SK-N-SH treated with all-trans-retinoic acid at 6 μM for 48 hours (cell line): Measurements from ENCODE around the gene WDR87.

Experiments used
- ATAC-seq: fragments of 200-7000 bp; cut with Tn5 transposase; 3 replicates; pipeline ENCODE4 v1.9.1; 2020; ENCODE audit warnings: mild to moderate bottlenecking, moderate library complexity
- ARNTL ChIP-seq: fragments of 450-650 bp; formaldehyde crosslinking; IDR thresholded peaks from 2 replicates; pipeline ENCODE4 v1.5.0; 2020; ENCODE audit warnings: low read depth, mild to moderate bottlenecking, moderate library complexity, borderline replicate concordance
- BACH2 ChIP-seq: fragments of 250-450 bp; sonication (Bioruptor Pico); IDR thresholded peaks from 2 replicates; pipeline ENCODE4 v1.9.0; 2021; ENCODE audit warnings: mild to moderate bottlenecking, borderline replicate concordance
- CSDC2 ChIP-seq: fragments of 250-450 bp; sonication (Bioruptor Pico); IDR thresholded peaks from 2 replicates; pipeline ENCODE4 v1.5.0; 2020; ENCODE audit warnings: mild to moderate bottlenecking, moderate library complexity
- CSRNP3 ChIP-seq: fragments of 250-450 bp; sonication (Bioruptor Pico); IDR thresholded peaks from 2 replicates; pipeline ENCODE4 v1.5.1; 2021; ENCODE audit warnings: mild to moderate bottlenecking, moderate library complexity
- ESRRG ChIP-seq: fragments of 250-450 bp; sonication (Bioruptor Pico); IDR thresholded peaks from 2 replicates; pipeline ENCODE4 v1.6.1; 2021; ENCODE audit warnings: mild to moderate bottlenecking
- GLIS3 ChIP-seq: fragments of 250-450 bp; sonication (Bioruptor Pico); IDR thresholded peaks from 2 replicates; pipeline ENCODE4 v1.5.0; 2020; ENCODE audit warnings: mild to moderate bottlenecking, moderate library complexity
- ISL1 ChIP-seq: fragments of 250-450 bp; sonication (Bioruptor Pico); IDR thresholded peaks from 2 replicates; pipeline ENCODE4 v2.1.2; 2022; ENCODE audit warnings: mild to moderate bottlenecking, moderate library complexity
- OSR1 ChIP-seq: fragments of 250-450 bp; sonication (Bioruptor Pico); IDR thresholded peaks from 2 replicates; pipeline ENCODE4 v1.8.0; 2022; ENCODE audit warnings: moderate library complexity, mild to moderate bottlenecking, inconsistent platforms
- POU6F1 ChIP-seq: fragments of 250-450 bp; sonication (Bioruptor Pico); IDR thresholded peaks from 2 replicates; pipeline ENCODE4 v1.8.0; 2021; ENCODE audit warnings: low read depth, mild to moderate bottlenecking, moderate library complexity, borderline replicate concordance
- PPARA ChIP-seq: fragments of 250-450 bp; sonication (Bioruptor Pico); IDR thresholded peaks from 2 replicates; pipeline ENCODE4 v1.5.0; 2020; ENCODE audit warnings: mild to moderate bottlenecking, borderline replicate concordance
- SNAI2 ChIP-seq: fragments of 250-450 bp; sonication (Bioruptor Pico); IDR thresholded peaks from 2 replicates; pipeline ENCODE4 v1.5.0; 2020; ENCODE audit warnings: mild to moderate bottlenecking, moderate library complexity
- TCF4 ChIP-seq: fragments of 250-450 bp; sonication (Bioruptor Pico); IDR thresholded peaks from 2 replicates; pipeline ENCODE4 v1.8.0; 2021; ENCODE audit warnings: mild to moderate bottlenecking, moderate library complexity, borderline replicate concordance
- TOX ChIP-seq: fragments of 250-450 bp; sonication (Bioruptor Pico); IDR thresholded peaks from 2 replicates; pipeline ENCODE4 v1.8.0; 2021; ENCODE audit warnings: mild to moderate bottlenecking, moderate library complexity, borderline replicate concordance
- ZC3H10 ChIP-seq: fragments of 250-450 bp; sonication (Bioruptor Pico); IDR thresholded peaks from 2 replicates; pipeline ENCODE4 v1.5.1; 2021; ENCODE audit warnings: mild to moderate bottlenecking, moderate library complexity
- ZFP3 ChIP-seq: fragments of 250-450 bp; sonication (Bioruptor Pico); IDR thresholded peaks from 2 replicates; pipeline ENCODE4 v1.5.0; 2020; ENCODE audit warnings: mild to moderate bottlenecking, moderate library complexity
- ZNF565 ChIP-seq: fragments of 450-650 bp; formaldehyde crosslinking; conservative IDR thresholded peaks from 2 replicates; pipeline ENCODE4 v1.5.0; 2020; ENCODE audit warnings: low read depth, mild to moderate bottlenecking, moderate library complexity
- ZNF70 ChIP-seq: fragments of 450-650 bp; formaldehyde crosslinking; IDR thresholded peaks from 2 replicates; pipeline ENCODE4 v1.5.0; 2020; ENCODE audit warnings: mild to moderate bottlenecking, moderate library complexity
- ZNF8 ChIP-seq: fragments of 450-650 bp; formaldehyde crosslinking; IDR thresholded peaks from 2 replicates; pipeline ENCODE4 v1.5.0; 2020; ENCODE audit warnings: mild to moderate bottlenecking, moderate library complexity
- TF ChIP-seq, protein P1 (sequence below): fragments of 250-450 bp; sonication (Bioruptor Pico); IDR thresholded peaks from 2 replicates; pipeline ENCODE4 v1.5.1; 2020; ENCODE audit warnings: low read depth, mild to moderate bottlenecking, moderate library complexity
- TF ChIP-seq, protein P2 (sequence below): fragments of 250-450 bp; sonication (Bioruptor Pico); IDR thresholded peaks from 2 replicates; pipeline ENCODE4 v1.8.0; 2020; ENCODE audit warnings: mild to moderate bottlenecking, moderate library complexity, borderline replicate concordance

Gene WDR87

DNA sequence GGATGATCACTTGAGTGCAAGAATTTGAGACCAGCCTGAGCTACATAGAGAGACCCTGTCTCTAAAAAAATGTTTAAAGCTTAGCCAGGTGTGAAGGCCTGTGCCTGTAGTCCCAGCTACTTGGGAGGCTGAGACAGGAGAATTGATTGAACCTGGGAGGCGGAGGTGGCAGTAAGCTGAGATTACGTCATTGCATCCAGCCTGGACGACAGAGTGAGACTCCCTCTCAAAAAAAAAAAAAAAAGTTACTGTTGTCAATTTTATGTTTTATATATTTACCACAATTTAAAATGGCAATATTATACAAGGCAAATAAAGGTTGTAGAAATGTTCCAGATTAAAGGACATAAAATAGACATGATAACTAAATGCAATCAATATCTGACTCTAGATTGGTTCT, 29.2 kb downstream of the WDR87 start:
- TF ChIP-seq ESRRG (CRISPR knock-in tag): no peak
- no peak for TF ChIP-seq BACH2 (CRISPR knock-in tag)
- TF ChIP-seq CSRNP3: no peak
- no peak for TF ChIP-seq GLIS3 (CRISPR knock-in tag)
- TF ChIP-seq TOX (CRISPR knock-in tag): no peak
- TF ChIP-seq ZNF70 (CRISPR knock-in tag): no peak
- TF ChIP-seq, protein P1, sequence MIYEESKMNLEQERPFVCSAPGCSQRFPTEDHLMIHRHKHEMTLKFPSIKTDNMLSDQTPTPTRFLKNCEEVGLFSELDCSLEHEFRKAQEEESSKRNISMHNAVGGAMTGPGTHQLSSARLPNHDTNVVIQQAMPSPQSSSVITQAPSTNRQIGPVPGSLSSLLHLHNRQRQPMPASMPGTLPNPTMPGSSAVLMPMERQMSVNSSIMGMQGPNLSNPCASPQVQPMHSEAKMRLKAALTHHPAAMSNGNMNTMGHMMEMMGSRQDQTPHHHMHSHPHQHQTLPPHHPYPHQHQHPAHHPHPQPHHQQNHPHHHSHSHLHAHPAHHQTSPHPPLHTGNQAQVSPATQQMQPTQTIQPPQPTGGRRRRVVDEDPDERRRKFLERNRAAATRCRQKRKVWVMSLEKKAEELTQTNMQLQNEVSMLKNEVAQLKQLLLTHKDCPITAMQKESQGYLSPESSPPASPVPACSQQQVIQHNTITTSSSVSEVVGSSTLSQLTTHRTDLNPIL: no peak
- TF ChIP-seq PPARA (CRISPR knock-in tag): no peak
- TF ChIP-seq ARNTL (CRISPR knock-in tag): no peak
- no peak for TF ChIP-seq CSDC2 (CRISPR knock-in tag)
- no peak for TF ChIP-seq ISL1 (CRISPR knock-in tag)
- TF ChIP-seq ZC3H10 (CRISPR knock-in tag): no peak
- TF ChIP-seq SNAI2 (CRISPR knock-in tag): no peak
- TF ChIP-seq ZNF8 (CRISPR knock-in tag): no peak
- no peak for TF ChIP-seq ZFP3 (CRISPR knock-in tag)
- TF ChIP-seq, protein P2, sequence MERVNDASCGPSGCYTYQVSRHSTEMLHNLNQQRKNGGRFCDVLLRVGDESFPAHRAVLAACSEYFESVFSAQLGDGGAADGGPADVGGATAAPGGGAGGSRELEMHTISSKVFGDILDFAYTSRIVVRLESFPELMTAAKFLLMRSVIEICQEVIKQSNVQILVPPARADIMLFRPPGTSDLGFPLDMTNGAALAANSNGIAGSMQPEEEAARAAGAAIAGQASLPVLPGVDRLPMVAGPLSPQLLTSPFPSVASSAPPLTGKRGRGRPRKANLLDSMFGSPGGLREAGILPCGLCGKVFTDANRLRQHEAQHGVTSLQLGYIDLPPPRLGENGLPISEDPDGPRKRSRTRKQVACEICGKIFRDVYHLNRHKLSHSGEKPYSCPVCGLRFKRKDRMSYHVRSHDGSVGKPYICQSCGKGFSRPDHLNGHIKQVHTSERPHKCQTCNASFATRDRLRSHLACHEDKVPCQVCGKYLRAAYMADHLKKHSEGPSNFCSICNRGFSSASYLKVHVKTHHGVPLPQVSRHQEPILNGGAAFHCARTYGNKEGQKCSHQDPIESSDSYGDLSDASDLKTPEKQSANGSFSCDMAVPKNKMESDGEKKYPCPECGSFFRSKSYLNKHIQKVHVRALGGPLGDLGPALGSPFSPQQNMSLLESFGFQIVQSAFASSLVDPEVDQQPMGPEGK (CRISPR knock-in tag): no peak
- TF ChIP-seq OSR1 (CRISPR knock-in tag): no peak
- no peak for TF ChIP-seq TCF4 (CRISPR knock-in tag)
- no peak for TF ChIP-seq ZNF565
- no peak for ATAC-seq

DNA sequence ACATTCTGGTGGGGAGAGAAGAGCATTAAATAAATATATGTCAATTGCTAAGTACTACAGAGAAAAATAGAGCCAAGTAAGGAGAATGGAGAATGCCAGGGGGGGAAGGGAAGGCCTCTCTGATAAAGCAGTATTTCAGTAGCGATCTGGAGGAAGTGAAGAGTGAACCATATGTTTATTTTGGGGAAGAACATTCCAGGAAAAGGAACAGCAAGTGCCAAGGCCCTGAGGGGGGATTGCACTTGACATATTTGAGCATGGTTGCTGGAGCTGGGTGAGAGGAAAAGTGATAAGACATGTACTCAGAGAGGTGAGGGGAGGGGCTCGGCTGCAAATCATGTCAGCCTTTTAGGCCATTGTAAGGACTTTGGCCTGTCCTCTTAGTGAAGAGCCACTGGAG, 30.4 kb downstream of the WDR87 start:
- TF ChIP-seq TCF4 (CRISPR knock-in tag) (no peak), ZC3H10 (CRISPR knock-in tag) (no peak), TOX (CRISPR knock-in tag) (no peak), SNAI2 (CRISPR knock-in tag) (no peak), ZFP3 (CRISPR knock-in tag) (no peak)
- TF ChIP-seq, protein P2 (CRISPR knock-in tag): no peak

GRCh38 chr19:37874784-37875183, 31.6 kb downstream of the WDR87 start:
- no peak for ATAC-seq
- TF ChIP-seq GLIS3 (CRISPR knock-in tag) (no peak), OSR1 (CRISPR knock-in tag) (no peak), ZNF8 (CRISPR knock-in tag) (no peak), POU6F1 (no peak), ARNTL (CRISPR knock-in tag) (no peak), SNAI2 (CRISPR knock-in tag) (no peak)

More for the DNA sequence above, 30.4 kb downstream of the WDR87 start:
- ATAC-seq: no peak

DNA sequence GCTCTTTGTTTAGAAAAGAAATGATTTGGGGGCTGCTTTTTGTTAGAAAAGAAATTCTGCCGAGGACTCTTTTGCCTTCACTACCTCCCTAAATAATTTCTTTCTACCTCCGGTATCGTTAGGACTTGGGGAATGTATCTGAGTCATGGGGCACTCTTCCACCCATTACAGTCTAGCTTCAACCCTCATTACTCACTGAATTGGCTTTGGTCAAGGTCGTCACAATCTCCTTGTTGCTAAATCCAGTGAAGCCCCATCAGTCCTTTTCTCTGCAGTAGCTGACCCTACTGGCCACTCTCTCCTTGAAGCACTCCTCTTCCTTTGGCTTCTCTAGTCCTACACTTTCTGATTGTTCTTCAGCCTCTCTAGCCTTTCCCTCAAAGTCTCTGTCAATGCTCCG, 34.0 kb downstream of the WDR87 start:
- TF ChIP-seq ZC3H10 (CRISPR knock-in tag) (no peak), ARNTL (CRISPR knock-in tag) (no peak)
- no peak for ATAC-seq
